Measurements from ENCODE around the gene FN3KRP.

DNA sequence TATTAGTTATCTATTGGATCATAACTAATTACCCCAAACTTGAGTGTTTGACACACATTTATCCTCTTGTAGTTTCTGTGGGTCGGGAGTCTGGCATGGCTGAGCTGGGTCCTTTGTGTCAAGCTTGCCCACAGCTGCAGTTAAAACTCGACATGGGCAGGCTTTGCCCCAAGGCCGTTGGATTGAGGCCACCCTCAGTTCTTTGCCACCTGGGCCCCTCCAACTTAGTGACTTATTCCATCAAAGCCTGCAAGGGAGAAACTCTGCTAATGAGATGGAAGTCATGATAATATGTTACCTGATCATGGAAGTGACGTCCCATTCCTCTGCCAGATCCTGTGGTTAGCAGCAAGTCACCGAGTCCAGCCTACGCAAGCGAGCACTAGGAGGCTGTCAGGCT lies 52.5 kb downstream of the FN3KRP start:
- TF ChIP-seq, protein P1, sequence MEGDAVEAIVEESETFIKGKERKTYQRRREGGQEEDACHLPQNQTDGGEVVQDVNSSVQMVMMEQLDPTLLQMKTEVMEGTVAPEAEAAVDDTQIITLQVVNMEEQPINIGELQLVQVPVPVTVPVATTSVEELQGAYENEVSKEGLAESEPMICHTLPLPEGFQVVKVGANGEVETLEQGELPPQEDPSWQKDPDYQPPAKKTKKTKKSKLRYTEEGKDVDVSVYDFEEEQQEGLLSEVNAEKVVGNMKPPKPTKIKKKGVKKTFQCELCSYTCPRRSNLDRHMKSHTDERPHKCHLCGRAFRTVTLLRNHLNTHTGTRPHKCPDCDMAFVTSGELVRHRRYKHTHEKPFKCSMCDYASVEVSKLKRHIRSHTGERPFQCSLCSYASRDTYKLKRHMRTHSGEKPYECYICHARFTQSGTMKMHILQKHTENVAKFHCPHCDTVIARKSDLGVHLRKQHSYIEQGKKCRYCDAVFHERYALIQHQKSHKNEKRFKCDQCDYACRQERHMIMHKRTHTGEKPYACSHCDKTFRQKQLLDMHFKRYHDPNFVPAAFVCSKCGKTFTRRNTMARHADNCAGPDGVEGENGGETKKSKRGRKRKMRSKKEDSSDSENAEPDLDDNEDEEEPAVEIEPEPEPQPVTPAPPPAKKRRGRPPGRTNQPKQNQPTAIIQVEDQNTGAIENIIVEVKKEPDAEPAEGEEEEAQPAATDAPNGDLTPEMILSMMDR (IDR thresholded peaks at IDR 0.05) = no peak
- no peak for TF ChIP-seq POLR2A (IDR thresholded peaks at IDR 0.05)

Data from ovary (tissue), 3 donors.